GF-D8 (cell line): ENCODE measurements around the gene C1orf159.

Source experiments
- DNase-seq: peaks from one replicate; lab custom pipeline; 2025; lab: John Stamatoyannopoulos, UW

The C1orf159 gene

DNA sequence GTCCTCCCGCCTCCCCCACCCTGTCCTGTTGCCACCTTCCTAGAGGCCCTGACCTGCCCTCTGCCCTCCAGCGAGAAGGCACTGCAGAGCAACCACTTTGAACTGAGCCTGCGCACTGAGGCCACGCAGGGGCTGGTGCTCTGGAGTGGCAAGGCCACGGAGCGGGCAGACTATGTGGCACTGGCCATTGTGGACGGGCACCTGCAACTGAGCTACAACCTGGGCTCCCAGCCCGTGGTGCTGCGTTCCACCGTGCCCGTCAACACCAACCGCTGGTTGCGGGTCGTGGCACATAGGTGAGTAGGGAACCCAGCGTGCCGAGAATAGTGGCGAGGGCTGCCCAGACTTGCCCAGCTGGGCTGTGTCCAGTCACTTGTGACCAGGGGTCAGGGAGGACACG, 62.2 kb downstream of the C1orf159 start:
- no peak for DNase-seq

- DNase-seq = no peak
Measured at GRCh38 chr1:1053022-1053421, 62.9 kb downstream of the C1orf159 start.

DNA sequence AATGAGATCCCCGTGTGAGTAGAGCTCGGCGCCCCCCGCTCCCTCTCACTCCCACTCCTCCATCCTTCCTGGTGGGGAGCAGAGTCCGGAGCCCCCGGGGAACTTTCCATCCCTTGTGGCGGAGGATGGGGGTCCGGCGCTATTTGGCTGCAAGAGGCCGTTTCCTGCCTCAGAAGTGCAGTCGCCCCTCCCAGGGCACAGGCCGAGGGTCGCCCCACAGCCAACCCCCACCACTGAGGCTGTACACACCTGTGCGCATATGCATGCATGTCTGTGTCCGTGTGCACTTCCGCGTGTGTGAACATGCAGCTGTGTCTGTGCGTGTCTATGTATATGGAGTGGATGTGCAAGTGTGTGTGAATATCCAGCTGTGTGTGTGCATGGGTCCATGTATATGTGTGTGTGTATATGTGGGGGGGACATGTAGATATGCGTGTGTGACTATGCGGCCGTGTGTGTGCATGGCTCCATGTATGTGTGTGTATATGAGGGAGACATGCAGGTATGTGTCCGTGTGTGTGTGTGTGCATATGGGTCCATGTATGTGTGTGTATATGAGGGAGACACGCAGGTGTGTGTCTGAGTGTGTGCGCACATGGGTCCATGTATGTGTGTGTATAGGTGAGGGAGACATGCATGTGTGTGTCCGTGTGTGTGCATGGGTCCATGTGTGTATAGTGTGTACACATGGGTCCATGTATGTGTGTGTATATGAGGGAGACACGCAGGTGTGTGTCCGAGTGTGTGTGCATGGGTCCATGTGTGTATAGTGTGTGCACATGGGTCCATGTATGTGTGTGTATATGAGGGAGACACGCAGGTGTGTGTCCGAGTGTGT, 63.7 kb downstream of the C1orf159 start:
- no peak for DNase-seq

DNA sequence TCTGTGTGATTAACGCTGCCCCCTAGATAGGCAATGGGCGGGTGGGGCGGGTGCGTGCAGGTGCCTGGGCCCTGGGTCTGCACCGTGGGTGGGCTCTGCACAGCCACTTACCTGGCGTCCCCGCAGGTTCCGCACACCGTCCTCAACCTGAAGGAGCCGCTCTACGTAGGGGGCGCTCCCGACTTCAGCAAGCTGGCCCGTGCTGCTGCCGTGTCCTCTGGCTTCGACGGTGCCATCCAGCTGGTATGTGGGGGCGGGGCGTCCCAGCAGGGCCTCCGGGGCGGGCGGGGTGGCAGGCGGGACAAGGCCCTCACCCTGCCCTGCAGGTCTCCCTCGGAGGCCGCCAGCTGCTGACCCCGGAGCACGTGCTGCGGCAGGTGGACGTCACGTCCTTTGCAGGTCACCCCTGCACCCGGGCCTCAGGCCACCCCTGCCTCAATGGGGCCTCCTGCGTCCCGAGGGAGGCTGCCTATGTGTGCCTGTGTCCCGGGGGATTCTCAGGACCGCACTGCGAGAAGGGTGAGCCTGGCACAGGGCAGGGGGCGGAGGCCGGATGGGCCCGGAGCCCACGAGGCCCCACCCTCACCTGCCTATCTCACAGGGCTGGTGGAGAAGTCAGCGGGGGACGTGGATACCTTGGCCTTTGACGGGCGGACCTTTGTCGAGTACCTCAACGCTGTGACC, 64.6 kb downstream of the C1orf159 start:
- no peak for DNase-seq

GRCh38 chr1:1050577-1051052, 65.3 kb downstream of the C1orf159 start:
- no peak for DNase-seq

DNA sequence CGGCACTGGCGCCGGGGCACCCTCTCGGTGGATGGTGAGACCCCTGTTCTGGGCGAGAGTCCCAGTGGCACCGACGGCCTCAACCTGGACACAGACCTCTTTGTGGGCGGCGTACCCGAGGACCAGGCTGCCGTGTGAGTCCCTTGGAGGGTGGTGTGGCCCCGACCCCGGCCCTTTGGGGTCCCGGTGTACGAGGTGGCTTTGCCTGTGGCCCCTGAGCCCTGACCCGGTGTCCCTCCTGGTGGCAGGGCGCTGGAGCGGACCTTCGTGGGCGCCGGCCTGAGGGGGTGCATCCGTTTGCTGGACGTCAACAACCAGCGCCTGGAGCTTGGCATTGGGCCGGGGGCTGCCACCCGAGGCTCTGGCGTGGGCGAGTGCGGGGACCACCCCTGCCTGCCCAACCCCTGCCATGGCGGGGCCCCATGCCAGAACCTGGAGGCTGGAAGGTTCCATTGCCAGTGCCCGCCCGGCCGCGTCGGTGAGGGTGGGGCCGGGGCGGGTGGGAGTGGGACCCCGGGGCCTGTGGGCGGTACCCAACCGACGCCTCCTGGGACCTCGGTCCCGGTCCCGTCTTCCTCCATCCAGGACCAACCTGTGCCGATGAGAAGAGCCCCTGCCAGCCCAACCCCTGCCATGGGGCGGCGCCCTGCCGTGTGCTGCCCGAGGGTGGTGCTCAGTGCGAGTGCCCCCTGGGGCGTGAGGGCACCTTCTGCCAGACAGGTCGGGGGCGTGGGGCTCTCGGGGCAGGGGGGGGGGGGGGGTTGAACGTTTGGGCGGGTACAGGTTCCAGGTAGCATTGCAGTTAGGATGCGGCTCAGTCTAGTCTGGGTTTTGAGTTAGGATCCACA, 66.3 kb downstream of the C1orf159 start:
- no peak for DNase-seq

- DNase-seq = no peak
Measured at GRCh38 chr1:1048765-1049164, 67.1 kb downstream of the C1orf159 start.

DNA sequence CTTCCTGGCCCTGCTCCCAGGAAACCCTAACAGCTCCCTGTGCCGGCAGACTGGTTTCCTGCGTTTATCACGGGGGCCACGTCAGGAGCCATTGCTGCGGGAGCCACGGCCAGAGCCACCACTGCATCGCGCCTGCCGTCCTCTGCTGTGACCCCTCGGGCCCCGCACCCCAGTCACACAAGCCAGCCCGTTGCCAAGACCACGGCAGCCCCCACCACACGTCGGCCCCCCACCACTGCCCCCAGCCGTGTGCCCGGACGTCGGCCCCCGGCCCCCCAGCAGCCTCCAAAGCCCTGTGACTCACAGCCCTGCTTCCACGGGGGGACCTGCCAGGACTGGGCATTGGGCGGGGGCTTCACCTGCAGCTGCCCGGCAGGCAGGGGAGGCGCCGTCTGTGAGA, 67.9 kb downstream of the C1orf159 start:
- DNase-seq = no peak

DNA sequence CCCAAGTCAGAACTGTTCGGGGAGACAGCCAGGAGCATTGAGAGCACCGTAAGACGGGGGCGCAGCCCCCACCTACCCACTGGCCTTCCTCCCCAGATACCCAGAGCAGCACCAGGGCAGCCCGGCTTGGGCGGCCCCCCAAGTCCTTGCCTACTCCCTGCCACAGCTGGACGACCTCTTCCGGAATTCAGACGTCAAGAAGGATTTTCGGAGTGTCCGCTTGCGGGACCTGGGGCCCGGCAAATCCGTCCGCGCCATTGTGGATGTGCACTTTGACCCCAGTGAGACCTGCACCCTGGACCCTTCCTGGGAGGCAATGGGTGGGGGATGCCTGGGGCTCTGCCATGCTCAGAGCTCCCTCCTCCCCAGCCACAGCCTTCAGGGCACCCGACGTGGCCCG, 68.5 kb downstream of the C1orf159 start:
- no peak for DNase-seq

- no peak for DNase-seq
Measured at GRCh38 chr1:1046767-1047166, 69.1 kb downstream of the C1orf159 start.

GRCh38 chr1:1046243-1046642, 69.6 kb downstream of the C1orf159 start:
- no peak for DNase-seq

- DNase-seq = no peak
Measured at GRCh38 chr1:1045129-1045528, 70.8 kb downstream of the C1orf159 start.

DNA sequence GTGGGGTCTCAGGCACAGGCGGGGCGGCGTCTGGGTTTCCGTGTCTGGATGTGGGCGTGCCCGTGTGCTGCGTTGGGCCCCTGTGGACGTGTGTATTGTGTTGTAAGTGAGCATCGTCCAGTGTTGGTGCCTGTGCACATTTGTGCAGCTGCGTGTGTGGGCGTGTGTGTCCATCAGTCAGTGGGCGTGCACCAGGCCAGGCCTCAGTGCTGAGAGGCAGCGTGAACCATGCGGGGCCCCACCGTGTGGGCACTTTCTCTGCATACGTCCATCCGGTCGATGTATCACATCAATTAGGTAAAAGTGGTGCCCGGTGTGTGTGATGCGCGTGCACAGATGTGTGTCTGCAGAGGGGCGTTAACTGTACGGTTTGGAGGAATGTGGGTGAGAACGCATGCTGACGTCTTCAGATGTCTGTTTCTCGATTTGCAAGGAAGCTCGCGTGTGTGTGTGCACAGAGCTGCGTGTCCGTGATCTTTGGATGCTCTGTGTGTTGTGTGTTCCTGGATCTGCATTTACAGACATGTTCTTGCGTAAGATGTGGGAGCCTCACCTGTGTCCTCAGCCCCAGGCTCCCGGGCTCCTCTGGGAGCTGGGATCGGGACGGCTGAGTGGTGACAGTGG, 71.3 kb downstream of the C1orf159 start:
- no peak for DNase-seq

DNA sequence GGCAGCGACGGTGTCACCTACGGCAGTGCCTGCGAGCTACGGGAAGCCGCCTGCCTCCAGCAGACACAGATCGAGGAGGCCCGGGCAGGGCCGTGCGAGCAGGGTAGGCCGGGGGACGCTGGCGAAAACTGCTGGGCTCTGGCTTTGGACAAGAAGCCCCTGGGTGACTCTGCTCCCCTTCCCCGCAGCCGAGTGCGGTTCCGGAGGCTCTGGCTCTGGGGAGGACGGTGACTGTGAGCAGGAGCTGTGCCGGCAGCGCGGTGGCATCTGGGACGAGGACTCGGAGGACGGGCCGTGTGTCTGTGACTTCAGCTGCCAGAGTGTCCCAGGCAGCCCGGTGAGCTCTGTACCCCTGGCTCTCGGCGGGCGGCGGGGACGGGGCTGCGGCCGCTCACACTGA, 72.0 kb downstream of the C1orf159 start:
- no peak for DNase-seq

DNA sequence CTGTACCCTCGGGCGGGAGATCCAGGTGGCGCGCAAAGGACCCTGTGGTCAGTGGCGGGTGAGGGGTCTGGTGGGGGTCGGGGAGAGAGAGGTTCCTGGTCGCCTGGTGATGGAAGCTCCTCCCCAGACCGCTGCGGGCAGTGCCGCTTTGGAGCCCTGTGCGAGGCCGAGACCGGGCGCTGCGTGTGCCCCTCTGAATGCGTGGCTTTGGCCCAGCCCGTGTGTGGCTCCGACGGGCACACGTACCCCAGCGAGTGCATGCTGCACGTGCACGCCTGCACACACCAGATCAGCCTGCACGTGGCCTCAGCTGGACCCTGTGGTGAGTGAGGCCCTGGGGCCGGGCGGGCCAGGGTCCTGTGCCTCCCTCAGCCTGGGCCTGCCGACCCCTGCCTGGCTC, 72.5 kb downstream of the C1orf159 start:
- no peak for DNase-seq

DNA sequence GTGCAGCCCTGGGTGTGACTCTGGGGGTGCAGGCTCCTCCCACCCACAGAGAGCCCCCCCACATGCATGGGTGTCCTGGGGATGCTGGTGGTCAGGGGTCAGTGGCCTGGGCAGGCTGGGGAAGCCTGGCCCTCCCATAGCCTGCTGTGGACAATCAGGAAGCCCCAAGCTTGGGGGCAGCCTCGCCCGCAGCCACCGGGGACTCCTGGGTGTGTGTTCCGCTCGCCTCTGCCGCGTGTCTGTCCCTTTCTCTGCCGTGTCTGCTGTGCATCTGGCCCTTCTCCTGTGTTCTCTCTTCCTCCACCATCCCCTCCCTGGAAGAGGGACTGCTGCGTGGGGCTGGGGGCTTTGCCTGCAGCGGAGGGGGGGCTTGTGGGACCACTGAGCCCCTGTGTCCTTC, 73.1 kb downstream of the C1orf159 start:
- no peak for DNase-seq

DNA sequence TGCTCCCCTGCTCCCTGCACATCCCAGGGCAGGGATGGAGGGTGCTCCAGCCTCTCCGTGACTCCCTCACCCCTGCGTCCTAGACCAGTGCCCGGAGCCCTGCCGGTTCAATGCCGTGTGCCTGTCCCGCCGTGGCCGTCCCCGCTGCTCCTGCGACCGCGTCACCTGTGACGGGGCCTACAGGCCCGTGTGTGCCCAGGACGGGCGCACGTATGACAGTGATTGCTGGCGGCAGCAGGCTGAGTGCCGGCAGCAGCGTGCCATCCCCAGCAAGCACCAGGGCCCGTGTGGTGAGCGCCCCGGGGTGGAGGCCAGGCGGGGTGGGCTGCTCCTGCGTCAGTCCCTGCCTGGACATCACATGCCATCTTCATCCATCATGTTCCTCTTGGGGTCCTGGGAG, 74.0 kb downstream of the C1orf159 start:
- DNase-seq = no peak

DNA sequence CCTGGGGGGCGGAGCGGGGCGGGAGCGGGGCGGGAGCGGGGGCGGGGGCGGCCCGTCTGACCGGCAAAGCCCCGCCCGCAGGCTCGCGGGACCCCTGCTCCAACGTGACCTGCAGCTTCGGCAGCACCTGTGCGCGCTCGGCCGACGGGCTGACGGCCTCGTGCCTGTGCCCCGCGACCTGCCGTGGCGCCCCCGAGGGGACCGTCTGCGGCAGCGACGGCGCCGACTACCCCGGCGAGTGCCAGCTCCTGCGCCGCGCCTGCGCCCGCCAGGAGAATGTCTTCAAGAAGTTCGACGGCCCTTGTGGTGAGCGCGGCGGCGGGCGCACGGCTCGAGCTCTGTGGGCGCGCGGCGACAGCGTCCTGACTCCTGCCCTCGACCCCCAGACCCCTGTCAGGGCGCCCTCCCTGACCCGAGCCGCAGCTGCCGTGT, 74.8 kb downstream of the C1orf159 start:
- DNase-seq = no peak

DNA sequence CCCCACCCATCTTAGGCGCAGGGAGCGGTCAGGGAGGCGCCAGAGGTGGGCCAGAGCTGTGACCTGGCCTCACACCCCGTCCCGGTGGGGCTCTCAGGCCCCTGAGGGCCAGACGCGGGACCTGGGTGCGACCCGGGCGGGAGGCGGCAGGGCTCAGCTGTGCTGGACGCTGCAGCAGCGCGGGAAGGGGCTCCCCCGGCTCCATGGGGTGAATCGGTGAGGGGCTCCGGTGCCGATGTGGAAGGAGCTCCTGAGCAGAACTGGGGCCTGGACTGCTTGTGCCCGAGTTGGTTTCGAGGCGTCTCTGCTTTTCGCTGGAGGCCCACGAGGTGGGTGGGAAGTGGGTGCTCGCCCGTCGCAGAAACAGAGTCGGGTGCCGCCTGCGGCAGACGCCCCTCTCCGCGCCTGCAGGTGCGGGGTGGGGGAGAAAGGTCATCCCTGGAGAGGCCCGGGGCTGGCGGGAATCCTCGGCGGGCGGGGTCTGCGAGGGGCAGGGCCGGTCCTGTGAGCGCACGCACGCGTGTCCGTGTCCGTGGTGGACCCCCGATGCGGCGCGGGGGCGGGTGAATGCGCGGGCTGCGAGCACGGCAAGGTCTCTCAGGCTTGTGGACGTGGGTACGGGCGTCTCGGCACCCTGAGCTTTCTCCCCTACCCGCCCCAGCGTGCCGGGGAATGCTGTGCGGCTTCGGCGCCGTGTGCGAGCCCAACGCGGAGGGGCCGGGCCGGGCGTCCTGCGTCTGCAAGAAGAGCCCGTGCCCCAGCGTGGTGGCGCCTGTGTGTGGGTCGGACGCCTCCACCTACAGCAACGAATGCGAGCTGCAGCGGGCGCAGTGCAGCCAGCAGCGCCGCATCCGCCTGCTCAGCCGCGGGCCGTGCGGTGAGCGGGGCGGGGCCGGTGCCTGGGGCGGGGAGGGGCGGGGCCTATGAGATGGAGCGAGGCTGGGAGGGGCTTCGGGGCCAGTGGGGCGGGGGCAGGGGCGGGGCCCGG, 75.6 kb downstream of the C1orf159 start:
- DNase-seq = no peak

DNA sequence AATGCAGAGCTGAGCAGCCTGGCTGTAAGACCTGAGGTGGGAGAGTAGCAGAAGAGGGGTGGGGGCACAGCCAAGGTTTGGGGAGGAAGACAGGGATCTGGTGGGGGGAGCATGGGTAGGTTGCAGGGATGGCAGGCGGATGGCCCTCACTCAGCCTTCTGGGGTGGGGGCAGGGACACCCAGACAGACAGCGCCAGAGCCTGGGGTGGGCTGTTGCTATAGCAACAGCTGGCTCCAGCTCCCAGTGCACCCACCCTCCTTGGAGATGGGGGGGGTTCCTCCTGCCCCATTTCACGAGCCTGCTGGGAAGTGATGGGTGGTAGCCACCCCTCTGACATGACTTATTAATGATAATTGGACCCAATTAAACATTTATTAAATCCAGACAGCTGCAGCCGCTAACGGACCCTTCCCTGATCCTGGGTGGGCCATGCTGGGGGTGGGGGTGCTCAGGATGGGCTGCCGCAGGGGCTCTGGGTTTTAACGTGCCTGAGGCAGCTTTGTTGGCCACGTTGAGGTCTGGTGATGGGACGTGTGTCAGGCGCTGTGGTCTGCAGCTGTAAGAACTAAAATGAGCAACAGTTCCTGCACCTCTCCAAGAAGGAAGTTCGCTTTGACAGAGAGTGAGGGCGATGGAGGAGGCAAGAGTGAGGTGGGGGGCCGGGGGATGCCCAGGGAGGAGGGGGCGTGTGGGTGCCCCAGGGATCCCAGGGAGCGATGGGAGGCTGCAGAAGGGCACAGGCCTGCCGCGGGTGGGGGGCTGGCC, 76.6 kb downstream of the C1orf159 start:
- DNase-seq = no peak
